Stimulated activated effector memory CD8-positive, alpha-beta T cell treated with anti-CD3 and anti-CD28 coated beads, Interleukin-12 subunit alpha, Interleukin-12 subunit beta, amount 100 ng/mL, for 72 hours (primary cell): Measurements from ENCODE around the gene SBNO2.

Experiments used
- ATAC-seq: fragments of 150-1000 bp; cut with Tn5 transposase; 2 replicates; pipeline ENCODE4 v1.10.0; 2021
- DNase-seq, 2 donors: peaks; one replicate each; pipeline ENCODE4 v3.0.0; 2021 to 2022; ENCODE audit warnings: low spot score in 2 of 2
- H3K27ac Mint-ChIP-seq: one replicate; pipeline ENCODE4 v1.8.0; 2022; ENCODE audit warnings: mild to moderate bottlenecking, mixed read lengths
- H3K36me3 Mint-ChIP-seq: one replicate; pipeline ENCODE4 v1.8.0; 2022; ENCODE audit warnings: mild to moderate bottlenecking, mixed read lengths
- H3K4me1 Mint-ChIP-seq: one replicate; pipeline ENCODE4 v1.8.0; 2022; ENCODE audit warnings: mixed read lengths
- H3K4me3 Mint-ChIP-seq: one replicate; pipeline ENCODE4 v1.8.0; 2022; ENCODE audit warnings: mild to moderate bottlenecking, mixed read lengths
- H3K9me3 Mint-ChIP-seq: one replicate; pipeline ENCODE4 v1.8.0; 2022; ENCODE audit warnings: mixed read lengths

Gene SBNO2

DNA sequence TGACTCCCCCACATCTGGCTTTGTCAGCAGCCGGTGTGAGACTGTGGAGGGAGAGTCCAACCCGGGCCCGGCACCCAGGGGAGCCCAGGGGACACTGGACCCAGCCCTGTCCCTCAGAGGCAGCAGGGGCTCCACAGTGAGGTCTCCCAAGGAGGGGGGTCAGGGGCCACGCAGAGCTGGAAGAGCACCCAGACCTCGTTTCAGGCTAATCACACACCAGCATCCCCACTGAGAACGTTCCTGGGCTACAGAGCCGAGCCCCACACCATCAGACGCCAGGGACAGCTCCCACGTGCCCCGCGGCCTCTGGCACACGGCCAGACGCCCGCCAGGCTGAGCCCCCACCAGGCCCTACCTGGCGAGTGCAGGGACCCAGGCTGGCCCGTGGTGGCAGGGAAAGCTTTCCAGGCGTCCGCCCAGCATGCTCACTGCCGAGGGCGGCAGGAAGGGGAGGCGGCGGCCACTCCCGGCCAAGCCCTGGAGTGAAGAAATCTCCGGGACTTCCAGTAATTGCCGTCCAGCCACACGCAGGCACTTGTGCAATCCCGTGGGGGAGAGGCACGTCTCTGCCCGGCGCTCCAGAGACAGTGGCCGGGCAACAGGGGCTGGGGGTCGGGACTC lies 19.2 kb downstream of the SBNO2 start:
- no peaks in the 10 kb centered on the region for H3K4me1 Mint-ChIP-seq
- H3K36me3 Mint-ChIP-seq: peaks cover 25% of the 10 kb centered on the region
- no peak for ATAC-seq
- H3K9me3 Mint-ChIP-seq: no peaks in the 10 kb centered on the region
- DNase-seq: no peak
- no peak overlapping the region for H3K27ac Mint-ChIP-seq
- no peak overlapping the region for H3K4me3 Mint-ChIP-seq

GRCh38 chr19:1153891-1154730 lies 20.0 kb downstream of the SBNO2 start:
- Mint-ChIP-seq H3K4me1 (peaks cover 4% of the 10 kb centered on the region), H3K4me3 (no peak overlapping the region), H3K36me3 (peaks cover 25% of the 10 kb centered on the region), H3K9me3 (no peaks in the 10 kb centered on the region), H3K27ac (no peak overlapping the region)
- no peak for DNase-seq
- ATAC-seq: no peak

GRCh38 chr19:1151917-1152587 lies 22.0 kb downstream of the SBNO2 start:
- no peak overlapping the region for H3K27ac Mint-ChIP-seq
- H3K4me1 Mint-ChIP-seq: peaks cover 4% of the 10 kb centered on the region
- H3K4me3 Mint-ChIP-seq: no peak overlapping the region
- no peak for DNase-seq
- H3K36me3 Mint-ChIP-seq: peaks cover 35% of the 10 kb centered on the region
- H3K9me3 Mint-ChIP-seq: no peaks in the 10 kb centered on the region
- ATAC-seq: no peak

DNA sequence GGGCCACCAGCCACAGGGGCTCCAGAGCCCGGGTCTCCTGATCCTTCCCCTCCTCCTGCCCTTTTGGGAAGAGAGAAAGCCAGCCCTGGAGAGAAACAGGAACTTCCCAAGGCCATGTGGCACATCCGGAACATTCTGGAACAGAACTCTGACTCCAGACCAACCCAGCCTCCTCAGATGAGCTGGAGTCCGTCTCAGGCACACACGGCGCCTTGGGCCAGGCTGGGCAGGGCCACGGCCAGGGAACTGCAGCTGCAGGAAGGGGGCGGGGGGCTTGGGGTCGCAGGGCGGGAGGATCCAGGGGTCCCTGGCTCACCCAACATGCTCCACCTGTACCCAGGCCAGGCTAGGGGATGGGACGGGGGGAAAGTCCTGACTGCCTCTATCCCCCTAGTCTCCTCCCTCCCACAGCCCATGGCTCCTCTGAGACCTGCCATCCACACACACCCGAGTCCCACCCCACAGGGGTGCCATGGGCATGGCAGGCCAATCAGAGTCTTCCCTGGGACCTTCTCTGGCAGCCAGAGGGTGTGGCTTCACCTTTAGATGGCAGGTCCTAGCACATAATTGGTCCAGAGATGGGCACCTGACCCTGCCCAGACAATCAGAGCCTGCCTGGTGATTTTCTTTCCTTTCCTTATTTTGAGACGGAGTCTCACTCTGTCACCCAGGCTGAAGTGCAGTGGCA lies 22.9 kb downstream of the SBNO2 start:
- no peak for ATAC-seq
- no peak for DNase-seq
- no peaks in the 10 kb centered on the region for H3K9me3 Mint-ChIP-seq
- peaks cover 35% of the 10 kb centered on the region for H3K36me3 Mint-ChIP-seq
- H3K4me3 Mint-ChIP-seq: no peak overlapping the region
- H3K27ac Mint-ChIP-seq: no peak overlapping the region
- peaks cover 4% of the 10 kb centered on the region for H3K4me1 Mint-ChIP-seq

DNA sequence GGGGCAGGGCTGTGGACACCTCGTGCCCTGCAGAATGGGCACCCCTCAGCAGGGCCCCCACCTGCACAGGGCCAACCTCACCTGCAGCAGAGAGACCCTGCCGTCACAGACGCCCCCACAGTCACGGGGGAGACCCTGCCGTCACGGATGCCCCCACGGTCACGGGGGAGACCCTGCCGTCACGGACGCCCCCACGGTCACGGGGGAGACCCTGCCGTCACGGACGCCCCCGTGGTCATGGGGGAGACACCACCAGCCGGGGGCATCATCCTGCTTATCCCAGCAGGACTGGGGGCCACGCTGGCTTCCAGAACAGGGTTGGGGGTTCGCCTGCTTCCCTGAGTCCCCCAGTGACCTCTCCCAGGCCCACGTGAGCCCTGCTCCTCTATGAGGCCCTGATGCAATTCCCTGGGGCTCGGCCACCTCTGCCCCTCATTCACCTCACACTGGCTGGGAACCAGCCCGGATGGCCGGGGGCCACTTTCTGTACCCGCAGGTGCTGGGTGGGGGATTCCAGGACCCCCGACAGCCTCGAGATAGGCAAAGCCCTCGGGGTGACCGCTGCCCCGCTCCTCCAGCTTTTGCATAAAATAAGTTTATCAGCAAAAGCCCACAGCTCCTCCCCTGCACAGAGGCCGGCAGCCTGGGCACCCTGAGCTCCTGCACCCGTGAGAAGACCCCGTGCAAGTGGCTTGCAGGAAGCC lies 23.6 kb downstream of the SBNO2 start:
- Mint-ChIP-seq H3K4me3 (no peak overlapping the region), H3K27ac (no peak overlapping the region), H3K36me3 (peaks cover 37% of the 10 kb centered on the region), H3K9me3 (no peaks in the 10 kb centered on the region), H3K4me1 (peaks cover 4% of the 10 kb centered on the region)
- ATAC-seq (no peak), DNase-seq (no peak)

GRCh38 chr19:1149259-1150045 lies 24.6 kb downstream of the SBNO2 start:
- Mint-ChIP-seq H3K4me1 (peaks cover 11% of the 10 kb centered on the region), H3K36me3 (peaks cover 47% of the 10 kb centered on the region), H3K27ac (no peak overlapping the region), H3K9me3 (no peaks in the 10 kb centered on the region), H3K4me3 (no peak overlapping the region)
- DNase-seq (no peak), ATAC-seq (no peak)

DNA sequence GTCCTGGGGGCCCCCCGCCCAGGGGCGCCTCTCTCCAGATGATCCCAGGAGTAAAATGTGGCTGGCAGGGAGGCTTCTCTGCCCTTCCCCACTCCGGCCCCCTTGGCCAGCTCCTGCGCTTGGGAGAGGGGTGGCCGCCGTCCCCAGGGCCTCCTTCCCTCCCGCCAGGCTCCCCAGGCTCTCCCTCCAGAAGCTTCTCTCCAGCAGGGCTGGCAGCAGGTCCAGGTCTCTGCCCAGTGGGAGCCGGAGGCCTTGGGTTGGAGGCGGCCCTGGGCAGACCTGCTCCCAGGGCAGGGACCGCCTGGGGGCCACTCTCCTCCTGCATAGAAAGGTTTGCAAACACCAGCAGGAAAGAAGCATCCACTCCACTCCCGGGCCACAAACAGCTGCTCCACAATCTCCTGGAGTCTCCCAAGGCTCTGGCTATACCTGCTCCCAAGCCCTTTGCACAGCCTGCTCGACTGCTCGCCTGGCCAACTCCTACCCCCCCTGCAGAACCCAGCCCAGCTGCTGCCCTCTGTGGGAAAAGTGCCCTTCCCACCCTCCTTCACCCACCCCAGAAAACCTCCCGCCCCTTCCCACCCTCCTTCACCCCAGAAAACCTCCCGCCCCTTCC lies 26.0 kb downstream of the SBNO2 start:
- no peak for ATAC-seq
- Mint-ChIP-seq H3K36me3 (peaks cover 51% of the 10 kb centered on the region), H3K4me1 (peaks cover 15% of the 10 kb centered on the region)

GRCh38 chr19:1146858-1147780 lies 26.9 kb downstream of the SBNO2 start:
- no peak overlapping the region for H3K27ac Mint-ChIP-seq
- no peak for DNase-seq
- H3K4me1 Mint-ChIP-seq: peaks cover 15% of the 10 kb centered on the region
- ATAC-seq: no peak
- peaks cover 44% of the 10 kb centered on the region for H3K36me3 Mint-ChIP-seq
- H3K4me3 Mint-ChIP-seq: no peak overlapping the region
- no peaks in the 10 kb centered on the region for H3K9me3 Mint-ChIP-seq

More for the DNA sequence above, 26.0 kb downstream of the SBNO2 start:
- Mint-ChIP-seq H3K27ac (no peak overlapping the region), H3K9me3 (no peaks in the 10 kb centered on the region), H3K4me3 (no peak overlapping the region)
- no peak for DNase-seq

GRCh38 chr19:1146412-1146699 lies 27.7 kb downstream of the SBNO2 start:
- H3K4me3 Mint-ChIP-seq: no peak overlapping the region
- no peak for DNase-seq
- no peaks in the 10 kb centered on the region for H3K9me3 Mint-ChIP-seq
- peak overlapping the region; percentile 89 for H3K27ac Mint-ChIP-seq
- peaks cover 41% of the 10 kb centered on the region for H3K36me3 Mint-ChIP-seq
- H3K4me1 Mint-ChIP-seq: peaks cover 15% of the 10 kb centered on the region
- no peak for ATAC-seq

GRCh38 chr19:1145635-1146411 lies 28.2 kb downstream of the SBNO2 start:
- H3K36me3 Mint-ChIP-seq: peaks cover 46% of the 10 kb centered on the region

GRCh38 chr19:1144741-1145140 lies 29.3 kb downstream of the SBNO2 start:
- no peak for ATAC-seq
- Mint-ChIP-seq H3K4me1 (peaks cover 18% of the 10 kb centered on the region), H3K36me3 (peaks cover 54% of the 10 kb centered on the region), H3K9me3 (no peaks in the 10 kb centered on the region), H3K27ac (peak overlapping the region; percentile 89), H3K4me3 (no peak overlapping the region)
- DNase-seq: no peak

More at GRCh38 chr19:1145635-1146411, 28.2 kb downstream of the SBNO2 start:
- ATAC-seq (no peak), DNase-seq (no peak)
- Mint-ChIP-seq H3K27ac (peak overlapping the region; percentile 89), H3K4me3 (no peak overlapping the region), H3K9me3 (no peaks in the 10 kb centered on the region), H3K4me1 (peaks cover 15% of the 10 kb centered on the region)

DNA sequence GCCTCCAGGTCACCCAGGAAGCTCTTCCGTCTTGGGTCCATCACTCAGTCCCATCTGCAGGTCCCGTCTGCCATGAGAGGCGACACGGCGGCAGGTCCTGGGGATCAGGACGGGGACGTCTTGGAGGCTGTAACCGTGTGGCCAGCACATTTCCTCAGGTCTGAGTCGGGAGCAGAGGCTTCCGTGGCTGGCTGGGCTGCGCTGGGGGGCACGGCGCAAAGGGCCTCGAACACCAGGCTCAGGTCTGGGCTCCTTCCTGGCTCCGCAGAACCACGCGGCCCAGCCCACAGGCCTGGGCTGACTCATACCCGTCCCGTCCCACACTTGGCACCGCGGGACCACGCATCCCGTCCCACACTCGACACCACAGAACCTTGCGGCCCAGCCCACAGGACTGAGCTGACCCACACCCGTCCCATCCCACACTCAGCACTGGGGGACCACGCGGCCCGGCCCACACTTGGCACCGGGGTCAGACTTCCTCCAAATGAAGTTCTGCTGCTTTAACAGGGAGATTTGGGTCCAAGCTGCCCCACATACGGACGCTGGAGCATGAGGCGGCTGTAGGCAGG lies 30.2 kb downstream of the SBNO2 start:
- Mint-ChIP-seq H3K36me3 (peaks cover 57% of the 10 kb centered on the region), H3K27ac (peak overlapping the region; percentile 89), H3K4me1 (peaks cover 17% of the 10 kb centered on the region), H3K4me3 (no peak overlapping the region), H3K9me3 (no peaks in the 10 kb centered on the region)
- no peak for DNase-seq
- no peak for ATAC-seq
